ENCODE data around the gene HSD11B1L. TPM values are rescaled to one million over a fixed set of nuclear protein-coding genes. Genes with fewer than 3 reads are reported as not detected.
"Not testable (repeated sequence)": the region's sequence is repeated elsewhere in the genome, so short reads cannot be mapped to it uniquely, and the experiment has no call there.

The HSD11B1L gene
- total RNA-seq, 1 donor from 2014 or later: 3.5 TPM

GRCh38 chr19:5695649-5696195 lies 14.9 kb downstream of the HSD11B1L start:
- ATAC-seq (ENCODE audit: poor library complexity): no peak
- no peak for DNase-seq
- intact Hi-C loops (cut with DNase I): no loop called here

DNA sequence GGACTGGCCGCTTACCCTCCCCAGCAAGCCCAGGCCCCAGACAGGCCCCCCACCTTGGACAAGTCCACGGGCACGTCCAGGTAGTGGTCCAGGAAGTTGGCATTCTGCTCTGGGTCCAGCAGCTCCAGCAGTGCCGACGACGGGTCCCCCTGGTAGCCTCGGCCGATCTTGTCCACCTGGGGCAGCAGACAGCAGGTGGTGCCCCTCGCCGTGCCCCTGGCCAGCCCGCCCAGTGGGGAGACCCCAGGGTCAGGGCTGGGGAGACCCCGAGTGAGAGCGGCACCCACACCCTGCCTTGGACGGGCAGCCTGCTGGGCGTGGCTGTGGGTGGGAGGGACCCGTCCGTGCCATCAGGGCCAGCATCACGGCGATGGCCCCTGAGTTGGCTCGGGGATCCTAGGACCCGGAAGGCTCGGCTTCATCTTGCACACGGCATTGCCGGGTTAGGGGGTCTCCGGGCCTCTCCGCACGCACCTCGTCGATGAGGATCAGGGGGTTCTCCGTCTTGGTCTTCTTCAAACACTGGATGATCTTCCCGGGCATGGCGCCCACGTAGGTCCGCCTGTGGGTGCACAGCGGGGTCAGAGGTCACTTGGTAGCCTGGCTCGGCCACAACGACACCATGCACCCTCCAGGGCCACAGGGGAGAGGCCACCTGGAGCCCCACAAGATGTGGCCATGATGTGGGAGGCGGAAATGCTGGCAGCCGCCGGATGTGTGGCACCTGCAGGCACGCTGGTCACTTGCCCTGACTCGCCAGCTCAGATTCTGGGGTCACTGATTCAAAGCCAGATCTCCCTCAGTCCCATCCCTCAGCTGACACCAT lies 15.6 kb downstream of the HSD11B1L start:
- DNase-seq (no peak), ATAC-seq (ENCODE audit: poor library complexity) (no peak)
- intact Hi-C loops (cut with DNase I): no loop called here

GRCh38 chr19:5697022-5697889 lies 16.4 kb downstream of the HSD11B1L start:
- intact Hi-C loops (cut with DNase I): no loop called here
- ATAC-seq (ENCODE audit: poor library complexity) (no peak), DNase-seq (no peak)

- DNase-seq: no peak
- no peak for ATAC-seq (ENCODE audit: poor library complexity)
- intact Hi-C loops (cut with DNase I): no loop called here
Observed at GRCh38 chr19:5697890-5698634, 17.2 kb downstream of the HSD11B1L start.

DNA sequence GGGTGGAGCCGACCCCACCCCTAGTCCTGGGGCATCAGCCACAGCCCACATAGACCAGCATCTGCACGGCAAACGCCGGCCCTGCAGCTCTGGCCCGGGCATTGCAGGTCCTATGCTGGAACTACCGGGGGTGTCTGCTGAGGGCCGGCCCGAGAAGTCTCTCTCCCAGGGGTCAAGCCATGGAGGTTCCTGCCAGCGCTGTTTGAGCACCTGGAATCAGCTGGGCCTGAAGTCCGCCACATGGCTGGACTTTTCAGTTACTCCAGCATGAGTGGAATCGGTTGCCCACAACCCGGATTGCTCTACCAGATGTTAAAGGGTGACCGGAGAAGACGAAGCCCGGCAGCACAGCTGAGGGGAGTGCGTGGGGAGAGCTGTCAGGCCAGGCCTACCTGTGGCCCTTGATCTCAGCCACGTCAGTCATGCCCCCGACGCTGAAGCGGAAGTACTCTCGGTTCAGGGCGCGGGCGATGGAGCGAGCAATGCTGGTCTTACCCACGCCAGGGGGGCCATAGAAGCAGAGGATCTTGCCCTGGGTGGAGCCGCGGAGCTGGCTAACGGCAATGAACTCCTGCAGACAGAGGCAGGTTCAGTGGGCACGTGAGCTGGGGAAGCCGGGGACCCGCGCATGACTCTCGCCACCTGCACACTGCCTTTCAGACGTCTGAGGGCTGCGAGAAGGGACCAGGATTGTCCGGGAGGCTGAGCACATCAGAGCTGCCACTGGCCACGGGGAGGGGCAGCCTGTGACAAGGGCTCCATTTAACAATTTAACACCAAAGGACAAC lies 18.0 kb downstream of the HSD11B1L start:
- DNase-seq: no peak
- no peak for ATAC-seq (ENCODE audit: poor library complexity)
- intact Hi-C loops (cut with DNase I): no loop called here

- intact Hi-C loops (cut with DNase I): no loop called here
- ATAC-seq (ENCODE audit: poor library complexity) (no peak), DNase-seq (no peak)
Observed at GRCh38 chr19:5700455-5701092, 19.7 kb downstream of the HSD11B1L start.

- intact Hi-C loops (cut with DNase I); ATAC-seq (ENCODE audit: poor library complexity); DNase-seq: not testable (repeated sequence)
Observed at GRCh38 chr19:5702053-5702410, 21.2 kb downstream of the HSD11B1L start.

GRCh38 chr19:5703819-5704818 lies 23.3 kb downstream of the HSD11B1L start:
- DNase-seq (no peak), ATAC-seq (ENCODE audit: poor library complexity) (no peak)
- intact Hi-C loops (cut with DNase I): no loop called here

DNA sequence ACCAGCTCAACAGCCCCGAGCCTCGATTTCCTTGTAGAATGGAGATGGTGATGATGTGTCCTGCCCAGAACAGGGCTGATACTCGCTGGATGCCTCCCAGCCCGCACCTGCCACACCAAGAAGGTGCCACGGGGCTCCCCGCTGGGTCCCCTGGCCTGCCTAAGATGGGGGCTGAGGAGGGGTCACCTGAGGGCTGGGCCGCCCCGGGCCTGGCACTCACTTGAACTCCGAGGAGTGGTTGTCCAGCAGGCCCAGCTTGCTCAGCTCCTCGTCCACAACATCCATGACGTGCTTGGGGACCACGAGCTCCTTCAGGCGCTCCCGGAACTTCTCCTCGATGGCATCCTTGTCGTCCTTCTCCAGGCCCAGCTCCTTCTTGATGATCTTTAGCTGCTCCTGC lies 24.7 kb downstream of the HSD11B1L start:
- intact Hi-C loops (cut with DNase I): no loop called here
- DNase-seq (no peak), ATAC-seq (ENCODE audit: poor library complexity) (no peak)

- ATAC-seq (ENCODE audit: poor library complexity) (no peak), DNase-seq (no peak)
- intact Hi-C loops (cut with DNase I): no loop called here
Observed at GRCh38 chr19:5706876-5707573, 26.2 kb downstream of the HSD11B1L start.

DNA sequence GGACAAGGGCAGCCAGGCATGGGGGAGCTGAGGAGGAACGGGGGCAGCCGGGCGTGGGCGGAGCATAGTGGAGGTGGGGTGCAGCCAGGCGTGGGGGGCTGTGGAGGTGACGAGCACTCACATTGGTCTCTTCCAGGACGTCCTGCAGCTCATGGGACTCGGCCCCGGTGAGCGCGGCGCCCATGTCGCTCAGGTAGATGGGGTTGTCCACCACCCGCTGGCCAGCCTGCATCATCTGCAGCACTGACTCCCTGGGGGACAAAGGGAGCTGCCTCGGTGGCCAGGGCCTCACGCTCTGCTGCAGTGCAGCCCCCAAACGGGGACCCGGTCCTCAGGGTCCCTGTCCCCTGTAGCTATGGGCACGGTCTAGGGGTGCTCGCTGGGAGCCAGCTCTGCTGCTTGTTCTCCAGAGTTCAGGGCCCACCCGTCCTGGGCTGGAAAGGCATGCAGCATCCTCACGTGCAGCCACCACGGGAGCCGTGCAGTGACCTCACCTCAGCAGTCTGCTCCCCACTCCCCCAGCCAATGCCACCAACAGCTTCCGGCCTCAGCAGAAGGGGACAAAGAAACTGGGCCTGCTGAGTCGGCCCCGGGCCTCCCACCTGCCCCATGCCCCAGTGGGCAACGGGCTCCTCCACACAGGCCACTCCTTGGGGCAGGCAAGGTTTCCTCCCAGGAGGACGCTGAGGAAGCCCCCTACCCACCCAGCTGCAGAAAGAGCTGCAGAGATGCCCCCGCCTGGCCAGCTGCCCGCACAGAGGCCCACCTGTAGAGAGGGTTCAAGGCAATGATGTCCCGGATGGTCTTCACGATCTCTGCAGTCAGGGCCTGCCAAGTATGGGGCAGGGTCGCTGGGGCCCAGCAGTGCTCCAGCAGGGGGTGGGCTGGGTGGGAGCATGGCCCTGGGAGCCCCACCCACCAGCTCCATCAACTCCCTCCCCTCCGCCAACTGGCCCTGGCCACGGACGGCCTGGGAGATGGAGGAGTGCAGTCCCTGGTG lies 27.0 kb downstream of the HSD11B1L start:
- intact Hi-C loops (cut with DNase I): no loop called here
- DNase-seq: no peak
- no peak for ATAC-seq (ENCODE audit: poor library complexity)

DNA sequence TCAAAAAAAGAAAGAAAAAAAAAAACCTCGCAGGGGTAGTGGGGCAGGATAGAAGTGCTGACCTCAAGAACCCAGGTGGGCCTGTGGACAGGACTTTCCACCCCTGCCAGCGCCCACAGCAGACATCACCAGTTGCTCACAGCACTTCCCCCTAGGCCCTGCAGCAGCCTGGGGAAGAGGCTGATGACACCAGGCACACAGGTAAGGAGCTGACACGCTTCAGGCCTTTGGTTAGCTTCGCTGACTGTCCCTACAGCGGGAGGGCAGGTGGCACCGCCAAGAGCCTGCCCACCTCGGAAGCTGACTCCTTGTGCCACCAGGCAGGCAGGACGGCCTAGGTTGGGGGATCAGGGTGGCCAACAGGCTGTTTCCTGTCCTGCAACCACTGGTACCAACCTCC lies 30.2 kb downstream of the HSD11B1L start:
- intact Hi-C loops (cut with DNase I): no loop called here
- ATAC-seq (ENCODE audit: poor library complexity) (no peak), DNase-seq (no peak)

- intact Hi-C loops (cut with DNase I): no loop called here
- ATAC-seq (ENCODE audit: poor library complexity): no peak
- DNase-seq: no peak
Observed at GRCh38 chr19:5711713-5712161, 30.9 kb downstream of the HSD11B1L start.

DNA sequence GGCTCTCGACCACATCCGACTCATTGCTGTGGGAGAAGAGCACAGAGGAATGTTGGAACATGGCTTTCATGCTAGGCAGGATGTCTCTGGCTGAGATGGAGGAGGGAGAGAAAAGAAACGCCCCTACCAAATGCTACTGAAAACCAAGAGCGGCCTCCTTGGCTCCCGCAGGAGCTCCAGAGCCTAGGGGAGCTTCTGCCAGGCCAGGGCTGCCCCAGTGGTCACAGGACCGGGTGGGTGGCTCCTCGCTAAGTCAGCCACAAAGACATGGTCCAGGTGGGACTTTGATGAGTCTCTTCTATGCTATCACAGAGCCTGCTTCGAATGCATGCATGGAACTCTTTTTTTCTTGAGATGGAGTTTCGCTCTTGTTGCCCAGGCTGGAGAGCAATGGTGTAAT lies 32.4 kb downstream of the HSD11B1L start:
- ATAC-seq (ENCODE audit: poor library complexity): no peak
- DNase-seq: no peak
- intact Hi-C loops (cut with DNase I): no loop called here

DNA sequence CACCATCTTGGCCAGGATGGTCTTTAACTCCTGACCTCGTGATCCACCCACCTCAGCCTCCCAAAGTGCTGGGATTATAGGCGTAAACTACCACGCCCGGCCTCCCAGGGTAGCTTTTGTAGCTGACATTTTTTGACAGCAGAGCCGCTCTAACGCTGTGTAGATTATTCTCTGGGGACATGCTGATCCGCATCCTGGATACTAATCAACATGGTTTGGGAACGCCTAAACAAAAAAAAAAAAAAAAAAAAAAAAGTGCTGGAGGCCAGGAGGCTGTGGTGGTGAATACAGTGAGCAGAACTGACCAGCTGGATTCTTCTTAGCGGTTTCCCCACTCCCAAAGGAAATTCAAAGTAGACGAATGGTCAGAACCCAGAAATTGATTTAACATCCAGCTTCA lies 34.0 kb downstream of the HSD11B1L start:
- DNase-seq (no peak), ATAC-seq (ENCODE audit: poor library complexity) (no peak)
- intact Hi-C loops (cut with DNase I): no loop called here
